ENCODE data around the gene KCNQ1OT1.

KCNQ1OT1 gene

GRCh38 chr11:2580571-2581001 is 119.2 kb downstream of the KCNQ1OT1 start:
- in situ Hi-C loops (cut with MboI; ENCODE audit: low pct_unique_long_range_greater_than_20kb, low sequenced_read_pairs, unreplicated experiment), result no loop called here
- no peak for DNase-seq (ENCODE audit: low spot score)

GRCh38 chr11:2580061-2580421 is 119.8 kb downstream of the KCNQ1OT1 start:
- in situ Hi-C loops (cut with MboI; ENCODE audit: low pct_unique_long_range_greater_than_20kb, low sequenced_read_pairs, unreplicated experiment), result no loop called here
- DNase-seq (ENCODE audit: low spot score), result no peak
- no peak for TF ChIP-seq CTCF (IDR thresholded peaks at IDR 0.05; ENCODE audit: extremely low read depth, insufficient read depth, missing control alignments)

More at GRCh38 chr11:2580571-2581001, 119.2 kb downstream of the KCNQ1OT1 start:
- no peak for TF ChIP-seq CTCF (IDR thresholded peaks at IDR 0.05; ENCODE audit: extremely low read depth, insufficient read depth, missing control alignments)

GRCh38 chr11:2579315-2580060 is 120.3 kb downstream of the KCNQ1OT1 start:
- no peak for DNase-seq (ENCODE audit: low spot score)
- TF ChIP-seq CTCF (IDR thresholded peaks at IDR 0.05; ENCODE audit: extremely low read depth, insufficient read depth, missing control alignments), result no peak
- in situ Hi-C loops (cut with MboI; ENCODE audit: low pct_unique_long_range_greater_than_20kb, low sequenced_read_pairs, unreplicated experiment), result no loop called here

- in situ Hi-C loops (cut with MboI; ENCODE audit: low pct_unique_long_range_greater_than_20kb, low sequenced_read_pairs, unreplicated experiment), result no loop called here
- no peak for TF ChIP-seq CTCF (IDR thresholded peaks at IDR 0.05; ENCODE audit: extremely low read depth, insufficient read depth, missing control alignments)
- DNase-seq (ENCODE audit: low spot score), result no peak
These were observed 120.9 kb downstream of the KCNQ1OT1 start for GRCh38 chr11:2578929-2579270.

- no peak for DNase-seq (ENCODE audit: low spot score)
- in situ Hi-C loops (cut with MboI; ENCODE audit: low pct_unique_long_range_greater_than_20kb, low sequenced_read_pairs, unreplicated experiment), result no loop called here
- TF ChIP-seq CTCF (IDR thresholded peaks at IDR 0.05; ENCODE audit: extremely low read depth, insufficient read depth, missing control alignments), result no peak
These were observed 121.5 kb downstream of the KCNQ1OT1 start for GRCh38 chr11:2577991-2578928.

GRCh38 chr11:2577031-2577990 is 122.5 kb downstream of the KCNQ1OT1 start:
- in situ Hi-C loops (cut with MboI; ENCODE audit: low pct_unique_long_range_greater_than_20kb, low sequenced_read_pairs, unreplicated experiment), result no loop called here
- no peak for TF ChIP-seq CTCF (IDR thresholded peaks at IDR 0.05; ENCODE audit: extremely low read depth, insufficient read depth, missing control alignments)
- no peak for DNase-seq (ENCODE audit: low spot score)

Data from GM13977 (cell line).